CD8-positive, alpha-beta memory T cell (primary cell): ENCODE data around the gene SLC17A3. TPM values are rescaled to one million over a fixed set of nuclear protein-coding genes. Genes with fewer than 3 reads are reported as not detected.

ENCODE experiments used
- CTCF ChIA-PET: fragments of 350-600 bp; sonication (Branson Sonifier 250); formaldehyde crosslinking; loops from one replicate; lab custom pipeline; 2021; ENCODE audit warnings: antibody characterized with exemption; lab: Charles Lee
- POLR2A ChIA-PET: fragments of 350-600 bp; sonication (Branson Sonifier 250); formaldehyde crosslinking; loops from one replicate; lab custom pipeline; 2021; ENCODE audit warnings: antibody characterized with exemption; lab: Charles Lee
- DNase-seq, 5 donors: peaks; one replicate each; pipeline versions ENCODE4 v3.0.0 to v3.0.0-alpha.2; 2020 to 2022; ENCODE audit warnings: mixed read lengths in 1 of 5
- H3K27ac ChIP-seq: one replicate; pipeline ENCODE4 v1.7.0; 2013; ENCODE audit warnings: low read depth, mild to moderate bottlenecking, low read length, moderate library complexity
- H3K27me3 ChIP-seq: 2 replicates; pipeline ENCODE4 v1.7.0; 2013; ENCODE audit warnings: low read length, mild to moderate bottlenecking; ENCODE audit not compliant: insufficient read depth, poor library complexity, severe bottlenecking
- H3K36me3 ChIP-seq: 2 replicates; pipeline ENCODE4 v1.7.0; 2013; ENCODE audit warnings: mild to moderate bottlenecking, low read length, moderate library complexity; ENCODE audit not compliant: insufficient read depth
- H3K4me1 ChIP-seq: 2 replicates; pipeline ENCODE4 v1.7.0; 2013; ENCODE audit warnings: mild to moderate bottlenecking, low read length, moderate library complexity; ENCODE audit not compliant: insufficient read depth
- H3K4me3 ChIP-seq: 2 replicates; pipeline ENCODE4 v1.7.0; 2013; ENCODE audit warnings: mild to moderate bottlenecking, low read length
- H3K9me3 ChIP-seq: 2 replicates; pipeline ENCODE4 v1.7.0; 2013; ENCODE audit warnings: mild to moderate bottlenecking, low read length
- H3K27ac Mint-ChIP-seq, 8 donors: one replicate each; pipeline ENCODE4 v1.8.0; 2020 to 2021; ENCODE audit warnings: mixed read lengths in 8 of 8, mild to moderate bottlenecking in 6 of 8, inconsistent platforms in 3 of 8, moderate library complexity in 3 of 8
- H3K27me3 Mint-ChIP-seq, 2 donors: one replicate each; pipeline ENCODE4 v1.8.0; 2020 to 2021; ENCODE audit warnings: mixed read lengths in 2 of 2, mild to moderate bottlenecking in 1 of 2, moderate library complexity in 1 of 2
- H3K36me3 Mint-ChIP-seq, 3 donors: one replicate each; pipeline ENCODE4 v1.8.0; 2020 to 2021; ENCODE audit warnings: mixed read lengths in 3 of 3, inconsistent platforms in 1 of 3, mild to moderate bottlenecking in 1 of 3
- H3K4me1 Mint-ChIP-seq, 3 donors: one replicate each; pipeline ENCODE4 v1.8.0; 2020 to 2021; ENCODE audit warnings: mixed read lengths in 3 of 3, inconsistent platforms in 1 of 3, mild to moderate bottlenecking in 1 of 3
- H3K4me3 Mint-ChIP-seq, 7 donors: one replicate each; pipeline ENCODE4 v1.8.0; 2020 to 2021; ENCODE audit warnings: mixed read lengths in 7 of 7, mild to moderate bottlenecking in 6 of 7, moderate library complexity in 4 of 7, inconsistent platforms in 2 of 7
- H3K9me3 Mint-ChIP-seq, 5 donors: one replicate each; pipeline ENCODE4 v1.8.0; 2020 to 2022; ENCODE audit warnings: mixed read lengths in 5 of 5, mild to moderate bottlenecking in 3 of 5, moderate library complexity in 2 of 5, inconsistent platforms in 1 of 5
- polyA plus RNA-seq: library from polyadenylated mRNA; unstranded; fragments of 300-500 nt; fragmentation: Illumina TruSeq; gene quantifications from one replicate; pipeline ENCODE4 v1.2.3, GENCODE V29; 2021
- total RNA-seq, 2 experiments: library from RNA; stranded (reverse); gene quantifications; one replicate each; pipeline ENCODE4 v1.2.3, GENCODE V29; 2021

The SLC17A3 gene
- total and polyA plus RNA-seq, 3 experiments from 2014 or later, result not detected

DNA sequence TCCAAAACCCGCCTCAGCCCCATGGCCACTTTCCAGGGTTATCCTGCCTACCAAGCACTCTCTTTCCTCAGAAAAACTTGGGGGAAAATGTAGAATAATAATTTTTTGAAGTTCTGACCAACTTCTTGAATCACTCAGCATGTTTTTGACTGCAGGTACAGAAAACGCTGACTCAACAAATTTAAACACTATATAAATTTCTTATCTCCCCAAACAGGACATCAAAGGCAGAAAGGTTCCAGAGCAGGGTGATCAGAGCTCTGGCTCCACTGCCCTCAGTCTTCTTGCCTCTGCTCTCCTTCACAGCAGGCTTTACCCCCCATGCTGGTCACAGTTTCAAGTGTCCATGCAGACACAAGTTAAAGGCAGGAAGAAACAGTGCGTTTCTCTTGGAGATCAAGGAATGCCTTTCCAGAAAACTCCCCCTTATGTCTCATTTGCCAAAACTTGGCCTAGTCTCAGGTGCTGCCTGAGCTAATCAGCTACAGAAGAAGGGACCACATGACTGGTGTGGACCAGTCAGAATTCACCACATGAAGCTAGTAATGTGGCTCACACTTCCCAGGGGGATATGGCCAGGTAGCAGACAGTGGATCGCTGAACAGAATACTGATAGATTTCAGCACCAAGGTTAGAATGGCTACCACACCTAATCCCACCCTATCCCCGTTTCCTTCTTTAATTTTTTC lies 24.4 kb upstream of the SLC17A3 start:
- no peaks in the 10 kb centered on the region for H3K9me3 Mint-ChIP-seq
- DNase-seq, result no peak
- H3K36me3 Mint-ChIP-seq, result no peaks in the 10 kb centered on the region
- Histone ChIP-seq H3K9me3 (no peaks in the 10 kb centered on the region), H3K27me3 (no peaks in the 10 kb centered on the region), H3K27ac (no peak overlapping the region), H3K4me3 (no peak overlapping the region), H3K36me3 (no peaks in the 10 kb centered on the region), H3K4me1 (no peaks in the 10 kb centered on the region)
- H3K4me3 Mint-ChIP-seq, result no peak overlapping the region
- no peaks in the 10 kb centered on the region for H3K4me1 Mint-ChIP-seq
- CTCF ChIA-PET, result interaction anchor here (2.1 kb wide), 1 partner anchor 94 kb away, joined by 4 read pairs; no protein-coding TSS in a partner anchor
- no peak overlapping the region for H3K27ac Mint-ChIP-seq
- H3K27me3 Mint-ChIP-seq, result peaks cover 5 to 6% of the 10 kb centered on the region in 2 donors
- POLR2A ChIA-PET, result no interaction called here

GRCh38 chr6:25896252-25896651 lies 22.2 kb upstream of the SLC17A3 start:
- ChIA-PET CTCF (interaction anchor here (1.0 kb wide), 1 partner anchor 176 kb away, joined by 3 read pairs; no protein-coding TSS in a partner anchor), POLR2A (no interaction called here)
- no peak for DNase-seq
- Histone ChIP-seq H3K4me1 (no peaks in the 10 kb centered on the region), H3K27me3 (no peaks in the 10 kb centered on the region), H3K36me3 (no peaks in the 10 kb centered on the region), H3K4me3 (no peak overlapping the region), H3K9me3 (no peaks in the 10 kb centered on the region), H3K27ac (no peak overlapping the region)
- Mint-ChIP-seq H3K4me3 (no peak overlapping the region), H3K36me3 (no peaks in the 10 kb centered on the region), H3K27me3 (no peaks in the 10 kb centered on the region), H3K9me3 (no peaks in the 10 kb centered on the region), H3K27ac (no peak overlapping the region), H3K4me1 (no peaks in the 10 kb centered on the region)

- no peaks in the 10 kb centered on the region for H3K4me1 ChIP-seq
- Mint-ChIP-seq H3K4me3 (no peak overlapping the region), H3K27ac (no peak overlapping the region), H3K4me1 (no peaks in the 10 kb centered on the region), H3K27me3 (no peaks in the 10 kb centered on the region), H3K36me3 (no peaks in the 10 kb centered on the region), H3K9me3 (no peaks in the 10 kb centered on the region)
- CTCF ChIA-PET, result interaction anchor here (1.0 kb wide), 1 partner anchor 176 kb away, joined by 3 read pairs; no protein-coding TSS in a partner anchor
- no peak overlapping the region for H3K27ac ChIP-seq
- H3K4me3 ChIP-seq, result no peak overlapping the region
- DNase-seq, result no peak
- H3K27me3 ChIP-seq, result no peaks in the 10 kb centered on the region
- no peaks in the 10 kb centered on the region for H3K36me3 ChIP-seq
- H3K9me3 ChIP-seq, result no peaks in the 10 kb centered on the region
- POLR2A ChIA-PET, result no interaction called here
These were observed 21.7 kb upstream of the SLC17A3 start for GRCh38 chr6:25895771-25896170.

- Mint-ChIP-seq H3K36me3 (no peaks in the 10 kb centered on the region), H3K9me3 (no peaks in the 10 kb centered on the region), H3K27ac (no peak overlapping the region), H3K4me1 (no peaks in the 10 kb centered on the region), H3K27me3 (no peaks in the 10 kb centered on the region), H3K4me3 (no peak overlapping the region)
- Histone ChIP-seq H3K27ac (no peak overlapping the region), H3K27me3 (no peaks in the 10 kb centered on the region), H3K36me3 (no peaks in the 10 kb centered on the region), H3K9me3 (no peaks in the 10 kb centered on the region), H3K4me3 (no peak overlapping the region), H3K4me1 (no peaks in the 10 kb centered on the region)
- POLR2A ChIA-PET, result no interaction called here
- CTCF ChIA-PET, result no interaction called here
- DNase-seq, result no peak
These were observed 19.7 kb upstream of the SLC17A3 start for GRCh38 chr6:25893778-25894177.

- Mint-ChIP-seq H3K27ac (no peak overlapping the region), H3K4me3 (no peak overlapping the region)
These were observed 18.8 kb upstream of the SLC17A3 start for GRCh38 chr6:25892877-25893276.

GRCh38 chr6:25889877-25890853 lies 16.1 kb upstream of the SLC17A3 start:
- no peaks in the 10 kb centered on the region for H3K36me3 ChIP-seq
- ChIA-PET POLR2A (no interaction called here), CTCF (interaction anchor here (0.8 to 1.4 kb wide), 5 partner anchors 8 to 171 kb away, joined by 3 to 5 read pairs (median 4); no protein-coding TSS in a partner anchor)
- H3K27me3 ChIP-seq, result no peaks in the 10 kb centered on the region
- peak overlapping the region in 1 of 8 donors; percentile 49 for H3K27ac Mint-ChIP-seq
- H3K36me3 Mint-ChIP-seq, result no peaks in the 10 kb centered on the region
- peaks cover 0 to 1% of the 10 kb centered on the region in 2 donors for H3K27me3 Mint-ChIP-seq
- H3K9me3 ChIP-seq, result no peaks in the 10 kb centered on the region
- no peak overlapping the region for H3K4me3 ChIP-seq
- no peaks in the 10 kb centered on the region for H3K4me1 Mint-ChIP-seq
- peak in 1 of 5 donors; percentile 3 for DNase-seq
- no peak overlapping the region for H3K4me3 Mint-ChIP-seq
- no peak overlapping the region for H3K27ac ChIP-seq
- no peaks in the 10 kb centered on the region for H3K9me3 Mint-ChIP-seq
- H3K4me1 ChIP-seq, result no peaks in the 10 kb centered on the region

More at GRCh38 chr6:25892877-25893276, 18.8 kb upstream of the SLC17A3 start:
- Histone ChIP-seq H3K4me3 (no peak overlapping the region), H3K4me1 (no peaks in the 10 kb centered on the region), H3K27me3 (no peaks in the 10 kb centered on the region), H3K9me3 (no peaks in the 10 kb centered on the region), H3K27ac (no peak overlapping the region), H3K36me3 (no peaks in the 10 kb centered on the region)
- DNase-seq, result no peak
- ChIA-PET CTCF (no interaction called here), POLR2A (no interaction called here)
- no peaks in the 10 kb centered on the region for H3K9me3 Mint-ChIP-seq
- no peaks in the 10 kb centered on the region for H3K4me1 Mint-ChIP-seq
- H3K36me3 Mint-ChIP-seq, result no peaks in the 10 kb centered on the region
- no peaks in the 10 kb centered on the region for H3K27me3 Mint-ChIP-seq

GRCh38 chr6:25888626-25889025 lies 14.6 kb upstream of the SLC17A3 start:
- Histone ChIP-seq H3K27ac (no peak overlapping the region), H3K4me1 (no peaks in the 10 kb centered on the region), H3K4me3 (no peak overlapping the region), H3K9me3 (no peaks in the 10 kb centered on the region), H3K27me3 (no peaks in the 10 kb centered on the region), H3K36me3 (no peaks in the 10 kb centered on the region)
- Mint-ChIP-seq H3K36me3 (no peaks in the 10 kb centered on the region), H3K27me3 (peaks cover 0 to 1% of the 10 kb centered on the region in 2 donors), H3K4me3 (no peak overlapping the region), H3K9me3 (no peaks in the 10 kb centered on the region), H3K27ac (no peak overlapping the region), H3K4me1 (no peaks in the 10 kb centered on the region)
- POLR2A ChIA-PET, result no interaction called here
- no peak for DNase-seq
- CTCF ChIA-PET, result no interaction called here

DNA sequence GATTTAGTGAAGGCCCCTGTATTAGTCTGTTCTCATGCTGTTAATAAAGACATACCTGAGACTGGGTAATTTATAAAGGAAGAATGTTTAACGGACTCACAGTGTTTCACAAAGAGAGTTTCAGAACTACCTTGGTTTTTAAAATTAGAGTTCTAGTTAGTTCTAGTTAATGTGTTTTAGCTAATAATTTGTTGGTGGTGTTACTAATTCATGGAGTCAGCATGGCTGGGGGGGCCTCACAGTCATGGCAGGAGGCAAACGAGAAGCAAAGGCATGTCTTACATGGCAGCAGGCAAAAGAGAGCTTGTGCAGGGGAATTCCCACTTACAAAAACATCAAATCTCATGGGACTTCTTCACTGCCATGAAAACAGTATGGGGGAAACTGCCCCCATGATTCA lies 12.0 kb upstream of the SLC17A3 start:
- Histone ChIP-seq H3K9me3 (no peaks in the 10 kb centered on the region), H3K36me3 (no peaks in the 10 kb centered on the region), H3K4me1 (no peaks in the 10 kb centered on the region), H3K27ac (no peak overlapping the region), H3K4me3 (no peak overlapping the region), H3K27me3 (no peaks in the 10 kb centered on the region)
- Mint-ChIP-seq H3K36me3 (no peaks in the 10 kb centered on the region), H3K4me3 (no peak overlapping the region), H3K27ac (no peak overlapping the region), H3K4me1 (peaks cover 0 to 10% (median 0%) of the 10 kb centered on the region in 3 donors), H3K9me3 (no peaks in the 10 kb centered on the region), H3K27me3 (peaks cover 0 to 3% of the 10 kb centered on the region in 2 donors)
- POLR2A ChIA-PET, result no interaction called here
- CTCF ChIA-PET, result no interaction called here
- no peak for DNase-seq
